Endothelial cell of umbilical vein (primary cell): ENCODE measurements around the gene TOP2B. TPM values are rescaled to one million over a fixed set of nuclear protein-coding genes. Genes with fewer than 3 reads are reported as not detected.

Experiments used
- BruUV-seq: library from RNA; stranded (reverse); fragments of 400-500 nt; replicated peaks from 2 replicates; lab custom pipeline; 2021; lab: Mats Ljungman, UMichigan
- CTCF ChIA-PET: fragments of 300-600, 350-600 bp; sonication (Branson Sonifier 250); formaldehyde crosslinking; loops from one replicate; lab custom pipeline; 2021; ENCODE audit warnings: antibody characterized with exemption, inconsistent platforms; lab: Charles Lee
- POLR2A ChIA-PET: fragments of 300-600, 350-600 bp; sonication (Branson Sonifier 250); formaldehyde crosslinking; loops from one replicate; lab custom pipeline; 2021; ENCODE audit warnings: antibody characterized with exemption, inconsistent platforms; lab: Charles Lee
- DNase-seq: peaks from one replicate; pipeline ENCODE4 v3.0.0-alpha.2; 2011; ENCODE audit warnings: low read depth, low spot score
- FAIRE-seq: peaks from 2 replicates; lab custom pipeline; 2011; peaks lifted over from hg19 to GRCh38; lab: Jason Lieb, UNC
- H2AFZ ChIP-seq: 2 replicates; pipeline ENCODE4 v1.6.0; 2012; ENCODE audit warnings: low read depth, low read length, control low read depth, inconsistent platforms
- H3K27ac ChIP-seq: 2 replicates; pipeline ENCODE4 v1.5.1; 2011; ENCODE audit warnings: low read depth, mild to moderate bottlenecking, control low read depth, low read length, moderate library complexity; ENCODE audit not compliant: insufficient read depth
- H3K27me3 ChIP-seq, 2 experiments: 2 replicates each; pipeline versions ENCODE4 v1.6.0 to v1.6.1; 2011; ENCODE audit warnings: low read length in 2 of 2, mixed read lengths in 1 of 2; ENCODE audit not compliant: control insufficient read depth in 2 of 2, insufficient read depth in 2 of 2
- H3K36me3 ChIP-seq, 2 experiments: 2 replicates in 1 of 2; 3 replicates in 1 of 2; pipeline ENCODE4 v1.5.1; 2011; ENCODE audit warnings: low read length in 2 of 2, mild to moderate bottlenecking in 1 of 2, moderate library complexity in 1 of 2; ENCODE audit not compliant: control insufficient read depth in 2 of 2, insufficient read depth in 2 of 2; ENCODE audit errors: extremely low read depth in 1 of 2
- H3K4me1 ChIP-seq: 3 replicates; pipeline ENCODE4 v1.5.1; 2011; ENCODE audit warnings: mild to moderate bottlenecking, low read length; ENCODE audit not compliant: control insufficient read depth, insufficient read depth; ENCODE audit errors: extremely low read depth
- H3K4me2 ChIP-seq: 2 replicates; pipeline ENCODE4 v1.6.1; 2011; ENCODE audit warnings: low read length, control low read depth, mixed read lengths; ENCODE audit not compliant: insufficient read depth
- H3K4me3 ChIP-seq, 3 experiments: fragments of 200-600 bp in 1 of 3; sonication (generic), shearing (Covaris generic) in 1 of 3; replicated peaks in 1 of 3; 2 replicates each; pipeline ENCODE4 v1.5.1; 2011 to 2016; ENCODE audit warnings: control low read depth in 3 of 3, low read length in 3 of 3, mild to moderate bottlenecking in 2 of 3, inconsistent platforms in 1 of 3, low read depth in 1 of 3, moderate library complexity in 1 of 3; ENCODE audit not compliant: insufficient read depth in 1 of 3
- H3K79me2 ChIP-seq: 2 replicates; pipeline ENCODE4 v1.6.0; 2012; ENCODE audit warnings: low read length, inconsistent platforms; ENCODE audit not compliant: control insufficient read depth, insufficient read depth
- H3K9ac ChIP-seq: replicated peaks from 2 replicates; pipeline ENCODE3; 2011; ENCODE audit warnings: low read length, control low read depth; ENCODE audit not compliant: insufficient read depth; ENCODE audit errors: extremely low read depth
- H3K9me1 ChIP-seq: replicated peaks from 3 replicates; pipeline ENCODE4 v1.6.0; 2011; ENCODE audit warnings: mild to moderate bottlenecking, low read length; ENCODE audit not compliant: control insufficient read depth, insufficient read depth; ENCODE audit errors: extremely low read depth
- H3K9me3 ChIP-seq: replicated peaks from 2 replicates; pipeline ENCODE4 v1.5.1; 2012; ENCODE audit warnings: low read length, inconsistent platforms; ENCODE audit not compliant: control insufficient read depth, insufficient read depth
- H4K20me1 ChIP-seq: replicated peaks from 2 replicates; pipeline ENCODE3; 2011; ENCODE audit warnings: mild to moderate bottlenecking, low read length; ENCODE audit not compliant: control insufficient read depth, insufficient read depth; ENCODE audit errors: extremely low read depth
- EZH2 ChIP-seq: IDR thresholded peaks from 2 replicates; pipeline ENCODE4 v1.6.1; 2012; ENCODE audit warnings: borderline replicate concordance, low read depth, mild to moderate bottlenecking, moderate library complexity, low read length, inconsistent platforms; ENCODE audit not compliant: severe bottlenecking
- FOS ChIP-seq: IDR thresholded peaks from 2 replicates; pipeline ENCODE4 v1.6.1; 2011; ENCODE audit warnings: mild to moderate bottlenecking, low read length, moderate library complexity, borderline replicate concordance; ENCODE audit not compliant: insufficient read depth
- GATA2 ChIP-seq: IDR thresholded peaks from 2 replicates; pipeline ENCODE4 v1.7.0; 2011; ENCODE audit warnings: low read depth, mild to moderate bottlenecking, moderate library complexity, mixed read lengths, low read length; ENCODE audit not compliant: insufficient read length, insufficient read depth
- JUN ChIP-seq: IDR thresholded peaks from 2 replicates; pipeline ENCODE4 v1.6.1; 2011; ENCODE audit warnings: borderline replicate concordance, low read depth; ENCODE audit not compliant: insufficient read length, insufficient read depth
- MYC ChIP-seq: IDR thresholded peaks from one replicate; pipeline ENCODE4 v1.6.1; 2011; ENCODE audit warnings: mild to moderate bottlenecking, low read depth, low read length
- POLR2A ChIP-seq: IDR thresholded peaks from 2 replicates; pipeline ENCODE4 v1.6.1; 2012; ENCODE audit warnings: low read depth, mild to moderate bottlenecking, control low read depth, low read length
- POLR2AphosphoS5 ChIP-seq: IDR thresholded peaks from 2 replicates; pipeline ENCODE4 v1.6.1; 2012; ENCODE audit warnings: low read depth, mild to moderate bottlenecking, control low read depth, low read length, moderate library complexity; ENCODE audit not compliant: insufficient read depth
- dilution Hi-C: fragments of 300-500 bp; cut with MboI; formaldehyde crosslinking; loops from one replicate; pipeline ENCODE4 v1.15.0; 2019; ENCODE audit warnings: low sequenced_read_pairs; ENCODE audit not compliant: extremely low pct_ligation_motif_present
- intact Hi-C: fragments of 100-400 bp; cut with micrococcal nuclease; formaldehyde crosslinking; loops from one replicate; pipeline ENCODE4 v1.10.0; 2022
- polyA plus RNA-seq, 4 experiments: library from polyadenylated mRNA; depleted of rRNA in 3 of 4; stranded (reverse) in 3 of 4; unstranded in 1 of 4; fragments of >200 nt; gene quantifications; 2 replicates each; pipeline versions ENCODE4 v1.2.1 to v1.2.3, GENCODE V29; 2011 to 2012; ENCODE audit warnings: missing spikeins in 1 of 4
- total RNA-seq: library from RNA; stranded (reverse); gene quantifications from 2 replicates; pipeline ENCODE4 v1.2.3, GENCODE V29; 2021
- TF ChIP-seq, protein P1 (sequence below): IDR thresholded peaks from 2 replicates; pipeline ENCODE4 v1.6.1; 2011; ENCODE audit not compliant: insufficient read depth, insufficient read length
- TF ChIP-seq, protein P2 (sequence below), 2 donors: IDR thresholded peaks; 1 replicate in 1 of 2; 2 replicates in 1 of 2; pipeline ENCODE4 v1.5.1; 2011; ENCODE audit warnings: low read length in 2 of 2, mild to moderate bottlenecking in 2 of 2, moderate library complexity in 2 of 2, control low read depth in 1 of 2, inconsistent platforms in 1 of 2, low read depth in 1 of 2; ENCODE audit not compliant: insufficient read depth in 1 of 2; ENCODE audit errors: extremely low read depth in 1 of 2

The TOP2B gene
- total and polyA plus RNA-seq, 2 donors (not counting 3 experiments of a cell fraction or from before 2014, with no cell fraction given), result 20.4 to 98.9 TPM

DNA sequence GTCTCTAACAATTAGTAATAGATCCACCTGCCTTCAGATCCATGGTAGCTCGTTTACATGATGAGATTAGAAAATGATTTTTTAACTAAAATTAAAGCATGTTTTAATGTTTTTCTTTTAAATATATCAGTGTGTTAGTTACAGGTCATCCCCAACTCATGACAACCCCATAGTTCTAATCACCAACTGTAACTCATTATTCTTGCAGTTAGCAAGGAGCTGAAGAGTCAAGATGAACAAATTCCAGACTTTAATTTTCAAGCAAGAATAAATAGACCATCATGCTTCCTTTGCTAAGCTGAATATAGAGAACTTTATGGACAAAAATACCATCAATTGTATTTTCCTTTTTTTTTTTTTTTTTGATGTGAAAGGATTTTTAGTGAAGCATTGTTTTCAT, 101.1 kb downstream of the TOP2B start:
- no peak for FAIRE-seq
- CTCF ChIA-PET, result interaction anchor here (0.6 to 1.8 kb wide), 3 partner anchors 30 to 750 kb away, joined by 3 to 5 read pairs (median 4); no protein-coding TSS in a partner anchor

More for the DNA sequence above, 101.1 kb downstream of the TOP2B start:
- dilution Hi-C loops, result no loop called here
- TF ChIP-seq, protein P1, sequence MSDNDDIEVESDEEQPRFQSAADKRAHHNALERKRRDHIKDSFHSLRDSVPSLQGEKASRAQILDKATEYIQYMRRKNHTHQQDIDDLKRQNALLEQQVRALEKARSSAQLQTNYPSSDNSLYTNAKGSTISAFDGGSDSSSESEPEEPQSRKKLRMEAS, result no peak
- TF ChIP-seq EZH2 (no peak), JUN (no peak), POLR2A (no peak), GATA2 (no peak), MYC (no peak), POLR2AphosphoS5 (no peak), FOS (no peak)
- TF ChIP-seq, protein P2, sequence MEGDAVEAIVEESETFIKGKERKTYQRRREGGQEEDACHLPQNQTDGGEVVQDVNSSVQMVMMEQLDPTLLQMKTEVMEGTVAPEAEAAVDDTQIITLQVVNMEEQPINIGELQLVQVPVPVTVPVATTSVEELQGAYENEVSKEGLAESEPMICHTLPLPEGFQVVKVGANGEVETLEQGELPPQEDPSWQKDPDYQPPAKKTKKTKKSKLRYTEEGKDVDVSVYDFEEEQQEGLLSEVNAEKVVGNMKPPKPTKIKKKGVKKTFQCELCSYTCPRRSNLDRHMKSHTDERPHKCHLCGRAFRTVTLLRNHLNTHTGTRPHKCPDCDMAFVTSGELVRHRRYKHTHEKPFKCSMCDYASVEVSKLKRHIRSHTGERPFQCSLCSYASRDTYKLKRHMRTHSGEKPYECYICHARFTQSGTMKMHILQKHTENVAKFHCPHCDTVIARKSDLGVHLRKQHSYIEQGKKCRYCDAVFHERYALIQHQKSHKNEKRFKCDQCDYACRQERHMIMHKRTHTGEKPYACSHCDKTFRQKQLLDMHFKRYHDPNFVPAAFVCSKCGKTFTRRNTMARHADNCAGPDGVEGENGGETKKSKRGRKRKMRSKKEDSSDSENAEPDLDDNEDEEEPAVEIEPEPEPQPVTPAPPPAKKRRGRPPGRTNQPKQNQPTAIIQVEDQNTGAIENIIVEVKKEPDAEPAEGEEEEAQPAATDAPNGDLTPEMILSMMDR (IDR thresholded peaks at IDR 0.05; ENCODE audit: extremely low read depth in 1 of 2, insufficient read depth in 1 of 2, low read depth in 1 of 2, low read length in 2 of 2), result no peak
- Histone ChIP-seq H3K9me1 (no peaks in the 10 kb centered on the region), H3K79me2 (no peaks in the 10 kb centered on the region), H3K9me3 (no peaks in the 10 kb centered on the region), H3K4me2 (no peak overlapping the region), H3K9ac (no peak overlapping the region), H3K4me3 (no peak overlapping the region), H3K27me3 (no peaks in the 10 kb centered on the region), H3K36me3 (no peaks in the 10 kb centered on the region), H3K4me1 (no peaks in the 10 kb centered on the region), H2AFZ (no peak overlapping the region), H4K20me1 (no peaks in the 10 kb centered on the region), H3K27ac (no peak overlapping the region)
- intact Hi-C loops, result no loop called here
- POLR2A ChIA-PET, result no interaction called here
- no peak for DNase-seq
- BruUV-seq, result no TSS peak
